Naive thymus-derived CD4-positive, alpha-beta T cell (primary cell): ENCODE measurements around the gene TEPSIN. TPM values are rescaled to one million over a fixed set of nuclear protein-coding genes. Genes with fewer than 3 reads are reported as not detected.

Experiments used
- ATAC-seq: fragments of 150-1000 bp; cut with Tn5 transposase; 2 replicates; pipeline ENCODE4 v1.10.0; 2021; ENCODE audit warnings: mild to moderate bottlenecking, moderate library complexity
- CTCF ChIA-PET: fragments of 350-600 bp; sonication (Branson Sonifier 250); formaldehyde crosslinking; loops from one replicate; lab custom pipeline; 2021; ENCODE audit warnings: antibody characterized with exemption; lab: Charles Lee
- POLR2A ChIA-PET: fragments of 350-600 bp; sonication (Branson Sonifier 250); formaldehyde crosslinking; loops from one replicate; lab custom pipeline; 2021; ENCODE audit warnings: antibody characterized with exemption, inconsistent platforms; lab: Charles Lee
- DNase-seq, 9 donors: peaks; one replicate each; pipeline versions ENCODE4 v3.0.0 to v3.0.0-alpha.2; 2020 to 2022; ENCODE audit warnings: mixed read lengths in 1 of 9
- H3K27ac ChIP-seq: one replicate; pipeline ENCODE4 v1.7.0; 2013; ENCODE audit warnings: mild to moderate bottlenecking, low read depth, low read length, moderate library complexity
- H3K27me3 ChIP-seq, 2 donors: one replicate each; pipeline ENCODE4 v1.7.0; 2013; ENCODE audit warnings: low read length in 2 of 2, mild to moderate bottlenecking in 2 of 2, moderate library complexity in 2 of 2; ENCODE audit not compliant: control insufficient read depth in 2 of 2, insufficient read depth in 2 of 2
- H3K36me3 ChIP-seq, 3 experiments: 1 replicate in 2 of 3; 2 replicates in 1 of 3; pipeline ENCODE4 v1.7.0; 2013; ENCODE audit warnings: low read length in 3 of 3, mild to moderate bottlenecking in 3 of 3, moderate library complexity in 1 of 3; ENCODE audit not compliant: insufficient read depth in 3 of 3, control insufficient read depth in 2 of 3
- H3K4me1 ChIP-seq, 2 donors: one replicate each; pipeline ENCODE4 v1.7.0; 2013; ENCODE audit warnings: low read length in 2 of 2, mild to moderate bottlenecking in 2 of 2, moderate library complexity in 1 of 2; ENCODE audit not compliant: control insufficient read depth in 2 of 2, insufficient read depth in 2 of 2
- H3K4me3 ChIP-seq: 2 replicates; pipeline ENCODE4 v1.7.0; 2013; ENCODE audit warnings: mild to moderate bottlenecking, low read length
- H3K9me3 ChIP-seq, 3 experiments: 1 replicate in 2 of 3; 2 replicates in 1 of 3; pipeline ENCODE4 v1.7.0; 2013; ENCODE audit warnings: low read length in 3 of 3; ENCODE audit not compliant: control insufficient read depth in 2 of 3
- H3K27ac Mint-ChIP-seq, 9 donors: one replicate each; pipeline ENCODE4 v1.8.0; 2020 to 2022; ENCODE audit warnings: mixed read lengths in 9 of 9, mild to moderate bottlenecking in 8 of 9, moderate library complexity in 5 of 9, inconsistent platforms in 2 of 9
- H3K27me3 Mint-ChIP-seq, 5 donors: one replicate each; pipeline ENCODE4 v1.8.0; 2021 to 2022; ENCODE audit warnings: mixed read lengths in 5 of 5, mild to moderate bottlenecking in 1 of 5
- H3K36me3 Mint-ChIP-seq, 5 donors: one replicate each; pipeline ENCODE4 v1.8.0; 2020 to 2022; ENCODE audit warnings: mixed read lengths in 5 of 5, mild to moderate bottlenecking in 3 of 5, inconsistent platforms in 1 of 5
- H3K4me1 Mint-ChIP-seq, 7 donors: one replicate each; pipeline ENCODE4 v1.8.0; 2020 to 2022; ENCODE audit warnings: mixed read lengths in 7 of 7, mild to moderate bottlenecking in 3 of 7, inconsistent platforms in 1 of 7
- H3K4me3 Mint-ChIP-seq, 10 donors: one replicate each; pipeline ENCODE4 v1.8.0; 2020 to 2022; ENCODE audit warnings: mild to moderate bottlenecking in 10 of 10, mixed read lengths in 10 of 10, moderate library complexity in 6 of 10, inconsistent platforms in 2 of 10
- H3K9me3 Mint-ChIP-seq, 11 donors: one replicate each; pipeline ENCODE4 v1.8.0; 2020 to 2022; ENCODE audit warnings: mixed read lengths in 11 of 11, mild to moderate bottlenecking in 4 of 11, inconsistent platforms in 1 of 11, moderate library complexity in 1 of 11
- intact Hi-C, 2 donors: fragments of 100-400 bp; cut with micrococcal nuclease; formaldehyde crosslinking; loops; one replicate each; pipeline ENCODE4 v1.15.1; 2023
- polyA plus RNA-seq, 2 donors: library from polyadenylated mRNA; unstranded; fragments of 300-500 nt; fragmentation: Illumina TruSeq; gene quantifications; one replicate each; pipeline ENCODE4 v1.2.3, GENCODE V29; 2021
- total RNA-seq, 6 experiments: library from RNA in 5 of 6; stranded (reverse) in 5 of 6; gene quantifications; 1 replicate in 5 of 6; 2 replicates in 1 of 6; pipeline ENCODE4 v1.2.3 and lab custom pipeline; 2021 to 2026

TEPSIN gene
- total and polyA plus RNA-seq, 7 experiments from 2014 or later: 3.2 to 115 (median 87.9) TPM

- no peak for ATAC-seq
- POLR2A ChIA-PET: interaction anchor here (1.5 kb wide), 1 partner anchor 12 kb away, joined by 4 read pairs; the partner anchor contains the start of gene CEP131
- H3K27me3 Mint-ChIP-seq: no peaks in the 10 kb centered on the region
These were observed 3.7 kb downstream of the TEPSIN start for GRCh38 chr17:81234940-81235821.

GRCh38 chr17:81234506-81234855 is 4.4 kb downstream of the TEPSIN start:
- Mint-ChIP-seq H3K27me3 (no peaks in the 10 kb centered on the region), H3K27ac (peak overlapping the region in 1 of 9 donors; percentile 87), H3K4me3 (no peak overlapping the region), H3K36me3 (peaks cover 5 to 12% (median 10%) of the 10 kb centered on the region in 5 donors), H3K9me3 (no peaks in the 10 kb centered on the region), H3K4me1 (peaks cover 15 to 36% (median 21%) of the 10 kb centered on the region in 7 donors)
- DNase-seq: no peak
- peaks cover 12 to 13% of the 10 kb centered on the region in 2 donors for H3K4me1 ChIP-seq
- no peaks in the 10 kb centered on the region for H3K9me3 ChIP-seq
- intact Hi-C loops: no loop called here
- no peak overlapping the region for H3K27ac ChIP-seq
- H3K27me3 ChIP-seq: no peaks in the 10 kb centered on the region
- no peak overlapping the region for H3K4me3 ChIP-seq
- H3K36me3 ChIP-seq: peaks cover 0 to 57% (median 4%) of the 10 kb centered on the region in 3 experiments
- ChIA-PET POLR2A (interaction anchor here (1.5 kb wide), 1 partner anchor 12 kb away, joined by 4 read pairs; the partner anchor contains the start of gene CEP131), CTCF (no interaction called here)
- no peak for ATAC-seq

More at GRCh38 chr17:81234940-81235821, 3.7 kb downstream of the TEPSIN start:
- peaks cover 17 to 20% of the 10 kb centered on the region in 2 donors for H3K4me1 ChIP-seq
- DNase-seq: no peak
- CTCF ChIA-PET: no interaction called here
- H3K27me3 ChIP-seq: no peaks in the 10 kb centered on the region
- H3K4me3 ChIP-seq: no peak overlapping the region
- H3K27ac ChIP-seq: no peak overlapping the region
- no peaks in the 10 kb centered on the region for H3K9me3 ChIP-seq
- Mint-ChIP-seq H3K4me1 (peaks cover 17 to 39% (median 24%) of the 10 kb centered on the region in 7 donors), H3K9me3 (no peaks in the 10 kb centered on the region), H3K36me3 (peaks cover 5 to 6% (median 5%) of the 10 kb centered on the region in 5 donors), H3K4me3 (peak overlapping the region in 2 of 10 donors; percentile 14 to 38), H3K27ac (peak overlapping the region in 2 of 9 donors; percentile 23 to 87)
- intact Hi-C loops: loop anchor here in 1 of 2 donors (5.0 kb wide), 1 partner anchor 247 kb away; no protein-coding TSS in a partner anchor
- peaks cover 0 to 50% (median 4%) of the 10 kb centered on the region in 3 experiments for H3K36me3 ChIP-seq

GRCh38 chr17:81233811-81234505 is 4.9 kb downstream of the TEPSIN start:
- Histone ChIP-seq H3K36me3 (peaks cover 0 to 61% (median 4%) of the 10 kb centered on the region in 3 experiments), H3K4me3 (no peak overlapping the region), H3K4me1 (peaks cover 12 to 13% of the 10 kb centered on the region in 2 donors), H3K27me3 (no peaks in the 10 kb centered on the region), H3K27ac (no peak overlapping the region), H3K9me3 (no peaks in the 10 kb centered on the region)
- intact Hi-C loops: no loop called here
- no peak overlapping the region for H3K27ac Mint-ChIP-seq
- ATAC-seq: no peak
- H3K36me3 Mint-ChIP-seq: peaks cover 5 to 12% (median 11%) of the 10 kb centered on the region in 5 donors
- CTCF ChIA-PET: interaction anchor here (0.5 kb wide), 1 partner anchor 329 kb away, joined by 3 read pairs; no protein-coding TSS in a partner anchor
- no peak overlapping the region for H3K4me3 Mint-ChIP-seq
- no peaks in the 10 kb centered on the region for H3K27me3 Mint-ChIP-seq
- POLR2A ChIA-PET: interaction anchor here (1.5 kb wide), 1 partner anchor 11 kb away, joined by 4 read pairs; the partner anchor contains the start of gene CEP131
- peaks cover 15 to 35% (median 22%) of the 10 kb centered on the region in 7 donors for H3K4me1 Mint-ChIP-seq
- H3K9me3 Mint-ChIP-seq: no peaks in the 10 kb centered on the region
- no peak for DNase-seq

- ChIA-PET CTCF (interaction anchor here (0.5 kb wide), 1 partner anchor 329 kb away, joined by 3 read pairs; no protein-coding TSS in a partner anchor), POLR2A (no interaction called here)
- no peak for DNase-seq
- H3K36me3 ChIP-seq: peaks cover 0 to 58% (median 4%) of the 10 kb centered on the region in 3 experiments
- peaks cover 15 to 35% (median 22%) of the 10 kb centered on the region in 7 donors for H3K4me1 Mint-ChIP-seq
- no peaks in the 10 kb centered on the region for H3K9me3 Mint-ChIP-seq
- H3K27me3 Mint-ChIP-seq: no peaks in the 10 kb centered on the region
- H3K27ac Mint-ChIP-seq: no peak overlapping the region
- H3K36me3 Mint-ChIP-seq: peaks cover 5 to 12% (median 11%) of the 10 kb centered on the region in 5 donors
- no peak overlapping the region for H3K4me3 Mint-ChIP-seq
- peaks cover 12 to 13% of the 10 kb centered on the region in 2 donors for H3K4me1 ChIP-seq
- H3K9me3 ChIP-seq: no peaks in the 10 kb centered on the region
- H3K4me3 ChIP-seq: no peak overlapping the region
- H3K27me3 ChIP-seq: no peaks in the 10 kb centered on the region
- intact Hi-C loops: no loop called here
- no peak overlapping the region for H3K27ac ChIP-seq
- ATAC-seq: no peak
These were observed 5.5 kb downstream of the TEPSIN start for GRCh38 chr17:81233316-81233715.

GRCh38 chr17:81232616-81233241 is 6.1 kb downstream of the TEPSIN start:
- Mint-ChIP-seq H3K4me3 (no peak overlapping the region), H3K9me3 (no peaks in the 10 kb centered on the region), H3K27ac (no peak overlapping the region), H3K4me1 (peaks cover 14 to 33% (median 21%) of the 10 kb centered on the region in 7 donors), H3K27me3 (no peaks in the 10 kb centered on the region), H3K36me3 (peaks cover 6 to 17% (median 12%) of the 10 kb centered on the region in 5 donors)
- Histone ChIP-seq H3K4me3 (no peak overlapping the region), H3K27me3 (no peaks in the 10 kb centered on the region), H3K9me3 (no peaks in the 10 kb centered on the region), H3K27ac (no peak overlapping the region), H3K4me1 (peaks cover 6 to 7% of the 10 kb centered on the region in 2 donors), H3K36me3 (peaks cover 0 to 58% (median 4%) of the 10 kb centered on the region in 3 experiments)
- ATAC-seq (no peak), DNase-seq (no peak)
- ChIA-PET POLR2A (no interaction called here), CTCF (no interaction called here)
- intact Hi-C loops: no loop called here
